HG03280 (cell line): ENCODE data around the gene SNCB.
"Not testable (repeated sequence)": the region's sequence is repeated elsewhere in the genome, so short reads cannot be mapped to it uniquely, and the experiment has no call there.

Experiments used
- ATAC-seq: cut with Tn5 transposase; IDR thresholded peaks from one replicate; pipeline ENCODE4 v1.9.1; 2021; ENCODE audit warnings: mild to moderate bottlenecking, moderate library complexity; ENCODE audit not compliant: unreplicated experiment

Gene SNCB

GRCh38 chr5:176606032-176606431 lies 24.3 kb downstream of the SNCB start:
- no peak for ATAC-seq

GRCh38 chr5:176603091-176603490 lies 27.2 kb downstream of the SNCB start:
- no peak for ATAC-seq

- no peak for ATAC-seq
Measured at GRCh38 chr5:176601901-176602482, 28.3 kb downstream of the SNCB start.

GRCh38 chr5:176599749-176600430 lies 30.4 kb downstream of the SNCB start:
- ATAC-seq, result not testable (repeated sequence)

GRCh38 chr5:176597417-176598389 lies 32.6 kb downstream of the SNCB start:
- no peak for ATAC-seq

- ATAC-seq, result no peak
Measured at GRCh38 chr5:176596689-176597416, 33.5 kb downstream of the SNCB start.

- ATAC-seq, result no peak
Measured at GRCh38 chr5:176596069-176596644, 34.2 kb downstream of the SNCB start.

- no peak for ATAC-seq
Measured at GRCh38 chr5:176595386-176595943, 34.9 kb downstream of the SNCB start.

- ATAC-seq, result no peak
Measured at GRCh38 chr5:176594554-176594953, 35.8 kb downstream of the SNCB start.

GRCh38 chr5:176593273-176593869 lies 37.0 kb downstream of the SNCB start:
- no peak for ATAC-seq

GRCh38 chr5:176592573-176592972 lies 37.8 kb downstream of the SNCB start:
- no peak for ATAC-seq

- ATAC-seq, result not testable (repeated sequence)
Measured at GRCh38 chr5:176591667-176592066, 38.7 kb downstream of the SNCB start.

GRCh38 chr5:176590035-176590717 lies 40.2 kb downstream of the SNCB start:
- no peak for ATAC-seq

- no peak for ATAC-seq
Measured at GRCh38 chr5:176589039-176589769, 41.1 kb downstream of the SNCB start.

- ATAC-seq, result no peak
Measured at GRCh38 chr5:176588297-176588696, 42.0 kb downstream of the SNCB start.

- ATAC-seq, result no peak
Measured at GRCh38 chr5:176587398-176587797, 42.9 kb downstream of the SNCB start.

- no peak for ATAC-seq
Measured at GRCh38 chr5:176583076-176583475, 47.3 kb downstream of the SNCB start.

- no peak for ATAC-seq
Measured at GRCh38 chr5:176581361-176581760, 49.0 kb downstream of the SNCB start.

GRCh38 chr5:176579323-176579722 lies 51.0 kb downstream of the SNCB start:
- ATAC-seq, result no peak
